Fibroblast of skin of back (primary cell): Measurements from ENCODE around the gene NDUFS6.
"Not testable (repeated sequence)": the region's sequence is repeated elsewhere in the genome, so short reads cannot be mapped to it uniquely, and the experiment has no call there.

Experiments used
- DNase-seq: peaks from one replicate; pipeline ENCODE4 v3.0.0-alpha.2; 2013

NDUFS6 gene

DNA sequence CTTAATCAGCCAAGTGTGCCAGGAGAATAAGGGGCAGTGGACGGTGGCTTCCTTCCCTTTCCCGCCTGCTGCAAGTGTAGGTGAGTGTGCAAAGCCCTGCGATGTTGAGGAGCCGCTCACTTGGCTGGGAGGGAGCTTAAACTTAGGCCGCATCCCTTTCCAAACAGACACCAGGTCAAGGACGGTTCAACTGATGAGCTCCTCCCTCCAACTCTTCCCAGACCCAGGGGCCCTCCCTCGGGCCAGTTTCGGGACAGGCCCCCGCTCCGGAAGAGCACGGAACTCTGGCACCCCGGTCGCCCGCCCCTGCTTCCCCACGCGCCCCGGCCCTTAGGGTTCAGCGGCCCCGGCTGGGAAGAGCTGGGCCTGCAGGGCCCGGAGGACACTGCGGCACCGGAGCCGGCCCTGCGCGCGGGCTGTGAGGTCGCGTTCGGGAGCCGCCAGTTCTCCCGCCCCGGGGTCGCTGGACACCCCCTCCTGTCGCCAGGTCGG, 2.1 kb upstream of the NDUFS6 start:
- DNase-seq: peak; percentile 16

DNA sequence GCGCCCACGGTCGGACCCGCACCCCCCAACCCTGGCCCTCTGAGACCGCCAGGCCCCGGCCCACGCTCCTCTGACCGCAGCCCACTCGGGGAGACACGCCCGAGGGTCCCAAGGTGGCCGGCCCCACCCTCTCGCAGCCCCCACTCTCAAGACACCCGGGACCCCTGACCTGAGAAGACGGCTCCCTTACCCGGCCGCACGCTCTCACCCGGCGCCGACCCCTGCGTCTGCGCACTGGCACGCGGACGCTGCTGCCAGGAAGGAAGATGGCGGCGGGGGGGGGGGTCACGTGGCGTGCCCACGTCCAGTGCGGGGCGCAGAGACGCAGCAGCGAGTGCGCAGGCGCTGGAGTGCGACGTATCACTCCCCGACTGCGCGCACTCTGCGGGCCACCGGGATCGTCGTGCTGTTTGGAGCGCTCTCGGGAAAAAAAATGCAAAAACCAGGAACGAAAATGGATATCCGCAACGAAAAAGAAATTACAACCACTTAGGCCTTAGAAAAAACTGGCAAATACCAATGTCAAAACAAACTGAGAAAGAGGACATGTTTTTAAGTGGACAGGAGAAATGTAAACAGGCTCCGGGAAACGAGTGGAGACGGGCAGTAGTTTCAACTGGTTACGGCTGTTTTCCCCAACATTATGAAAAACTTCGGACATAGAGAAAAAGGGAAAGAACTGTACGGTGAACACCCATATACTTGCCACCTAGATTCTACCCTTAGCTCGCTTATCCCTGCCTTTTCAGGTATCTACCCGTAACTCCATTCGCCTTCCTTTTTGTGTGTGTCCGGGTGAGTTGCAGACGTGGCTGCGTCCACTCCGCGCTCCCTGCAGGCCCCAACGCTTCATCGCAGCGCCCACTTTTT, 1.4 kb upstream of the NDUFS6 start, which contains the start of gene MRPL36:
Gene MRPL36 (minus strand): TSS at position 236 of the 870 bp plus-strand sequence. CDS start 902 bp downstream, outside the sequence.
- peak; percentile 88 for DNase-seq

GRCh38 chr5:1800472-1801221, 560 bp upstream of the NDUFS6 start:
- no peak for DNase-seq

- no peak for DNase-seq
Observed at GRCh38 chr5:1801967-1802295, 724 bp downstream of the NDUFS6 start.

DNA sequence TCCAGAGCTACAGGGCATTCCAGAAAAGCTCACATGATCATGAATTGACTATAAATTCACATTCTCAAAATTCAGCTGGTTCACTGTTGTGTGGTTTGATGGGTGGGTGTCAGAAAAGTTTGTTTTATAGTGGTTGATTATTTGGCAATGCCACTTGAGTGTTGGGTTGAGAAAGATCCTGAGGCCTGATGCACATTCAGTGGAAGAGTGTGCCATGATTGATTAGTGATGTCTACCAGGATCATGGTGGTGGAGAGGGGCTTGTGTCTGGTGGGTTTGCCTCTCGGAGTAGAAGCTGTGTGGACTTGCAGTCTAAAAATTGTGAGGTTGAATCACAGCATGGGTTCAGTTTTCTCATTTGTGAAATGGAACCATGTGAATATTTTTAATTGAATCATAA, 2.0 kb downstream of the NDUFS6 start:
- DNase-seq: no peak

- DNase-seq: no peak
Observed at GRCh38 chr5:1804001-1804690, 2.9 kb downstream of the NDUFS6 start.

GRCh38 chr5:1805326-1805725, 4.1 kb downstream of the NDUFS6 start:
- DNase-seq: no peak

DNA sequence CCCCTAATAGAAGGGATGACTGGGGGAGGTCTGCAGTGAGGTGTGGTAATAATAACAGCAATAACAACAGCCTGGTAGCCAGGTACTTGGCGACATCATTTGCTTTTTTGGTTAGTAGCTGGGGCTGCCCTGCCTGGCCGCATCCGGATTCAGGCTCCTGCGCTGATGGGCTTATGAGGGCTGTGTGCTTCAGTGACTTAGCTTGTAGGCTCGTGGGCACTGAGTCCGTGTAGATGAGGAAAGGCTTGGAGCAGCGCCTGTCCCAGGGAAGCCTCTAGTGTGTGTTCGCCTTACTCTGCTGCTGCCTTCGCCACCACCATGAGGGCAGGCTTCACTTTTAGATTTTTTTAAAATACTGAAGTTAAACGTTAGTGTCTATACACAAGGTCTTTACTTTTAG, 4.5 kb downstream of the NDUFS6 start:
- DNase-seq: no peak

DNA sequence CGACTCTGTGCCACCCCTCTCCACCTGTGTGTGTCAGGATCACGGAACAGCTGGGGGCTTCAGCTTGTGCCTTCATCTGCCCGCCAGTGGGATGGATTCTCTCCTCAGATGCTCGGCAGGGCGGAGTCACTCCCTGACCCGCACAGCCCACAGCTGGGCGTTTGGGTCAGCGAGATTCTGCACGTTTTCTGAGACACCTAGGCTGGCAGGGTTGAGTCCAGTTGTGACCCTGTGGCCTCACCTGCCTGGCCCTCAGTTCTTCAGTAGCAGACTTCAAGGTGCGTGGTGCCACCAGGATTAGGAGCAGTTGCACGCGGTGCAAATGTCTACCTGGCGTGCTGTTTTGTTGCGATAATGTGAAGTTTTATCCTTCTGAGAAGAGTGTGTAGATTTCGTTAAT, 5.0 kb downstream of the NDUFS6 start:
- DNase-seq: no peak

DNA sequence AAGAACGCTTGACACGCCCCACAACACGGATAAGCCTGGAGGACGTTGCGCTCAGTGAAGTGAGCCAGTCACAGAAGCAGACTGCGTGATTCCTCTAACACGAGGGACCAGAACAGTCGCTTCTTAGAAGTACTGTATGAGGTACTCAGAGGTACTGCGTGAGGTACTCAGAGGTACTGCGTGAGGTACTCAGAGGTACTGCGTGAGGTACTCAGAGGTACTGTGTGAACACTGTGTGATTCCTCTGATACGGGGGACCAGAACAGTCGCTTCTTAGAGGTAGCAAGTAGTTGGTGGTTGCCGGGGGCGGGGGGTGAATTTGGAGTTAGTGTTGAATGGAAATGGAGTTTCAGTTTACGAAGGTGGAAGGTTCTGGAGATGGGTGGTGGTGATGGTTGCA, 5.8 kb downstream of the NDUFS6 start:
- DNase-seq: no peak

GRCh38 chr5:1807451-1808185, 6.4 kb downstream of the NDUFS6 start:
- DNase-seq: no peak

DNA sequence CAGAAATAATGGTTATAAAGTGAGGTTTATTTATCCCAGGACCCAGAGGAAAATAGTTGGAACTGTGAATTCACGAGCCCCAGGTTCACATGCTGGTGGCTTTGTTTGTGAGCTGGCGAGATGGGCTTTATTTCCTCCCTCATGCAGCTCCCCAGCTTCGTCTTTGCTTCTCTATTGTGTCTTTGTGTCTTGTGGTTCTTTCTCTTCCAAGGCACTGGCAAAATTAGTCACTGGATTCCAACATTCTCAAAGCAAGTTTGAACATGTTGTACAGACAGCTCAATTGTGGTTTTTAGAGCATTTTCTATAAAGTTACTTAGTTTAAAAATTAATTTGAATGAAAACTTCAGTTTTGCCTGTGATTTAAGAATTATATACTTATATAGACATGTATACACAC, 7.2 kb downstream of the NDUFS6 start:
- no peak for DNase-seq

- no peak for DNase-seq
Observed at GRCh38 chr5:1809416-1810035, 8.3 kb downstream of the NDUFS6 start.

GRCh38 chr5:1810581-1811101, 9.4 kb downstream of the NDUFS6 start:
- no peak for DNase-seq

DNA sequence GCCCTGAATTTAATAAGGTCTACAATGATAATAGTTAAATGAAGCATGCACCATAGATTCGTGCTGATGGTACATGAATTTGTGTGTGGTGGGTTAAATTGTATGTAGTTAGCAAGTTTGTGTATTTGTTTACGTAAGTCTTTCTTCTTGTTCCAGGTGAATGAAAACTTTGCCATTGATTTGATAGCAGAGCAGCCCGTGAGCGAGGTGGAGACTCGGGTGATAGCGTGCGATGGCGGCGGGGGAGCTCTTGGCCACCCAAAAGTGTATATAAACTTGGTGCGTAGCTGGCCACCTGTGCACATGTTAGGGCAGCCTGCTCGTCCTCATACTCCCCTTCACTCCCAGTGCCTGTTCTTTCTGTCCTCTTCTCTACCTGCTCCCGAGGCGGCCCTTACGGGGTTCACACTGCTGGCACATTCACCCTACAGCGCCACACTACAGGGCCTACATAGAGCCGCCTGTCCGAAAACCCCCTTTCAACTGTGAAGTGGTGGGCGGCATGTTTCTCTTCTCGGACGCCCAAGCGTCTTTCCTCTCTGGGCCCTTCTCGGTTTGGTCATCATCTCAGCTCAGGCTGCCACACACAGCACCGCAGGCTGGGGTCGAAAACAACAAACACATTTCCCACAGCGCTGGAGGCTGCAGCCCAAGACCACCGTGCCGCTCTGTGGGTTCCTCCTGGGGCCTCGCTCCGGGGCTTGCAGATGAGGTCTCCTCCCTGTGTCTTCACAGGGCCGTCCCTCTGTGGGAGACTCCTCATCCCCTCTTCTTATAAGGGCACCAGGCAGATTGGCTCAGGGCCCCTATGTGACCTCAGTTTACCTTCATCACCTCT, 13.2 kb downstream of the NDUFS6 start:
- no peak for DNase-seq

- no peak for DNase-seq
Observed at GRCh38 chr5:1815071-1815786, 14.0 kb downstream of the NDUFS6 start.

- DNase-seq: no peak
Observed at GRCh38 chr5:1815881-1816292, 14.7 kb downstream of the NDUFS6 start.

DNA sequence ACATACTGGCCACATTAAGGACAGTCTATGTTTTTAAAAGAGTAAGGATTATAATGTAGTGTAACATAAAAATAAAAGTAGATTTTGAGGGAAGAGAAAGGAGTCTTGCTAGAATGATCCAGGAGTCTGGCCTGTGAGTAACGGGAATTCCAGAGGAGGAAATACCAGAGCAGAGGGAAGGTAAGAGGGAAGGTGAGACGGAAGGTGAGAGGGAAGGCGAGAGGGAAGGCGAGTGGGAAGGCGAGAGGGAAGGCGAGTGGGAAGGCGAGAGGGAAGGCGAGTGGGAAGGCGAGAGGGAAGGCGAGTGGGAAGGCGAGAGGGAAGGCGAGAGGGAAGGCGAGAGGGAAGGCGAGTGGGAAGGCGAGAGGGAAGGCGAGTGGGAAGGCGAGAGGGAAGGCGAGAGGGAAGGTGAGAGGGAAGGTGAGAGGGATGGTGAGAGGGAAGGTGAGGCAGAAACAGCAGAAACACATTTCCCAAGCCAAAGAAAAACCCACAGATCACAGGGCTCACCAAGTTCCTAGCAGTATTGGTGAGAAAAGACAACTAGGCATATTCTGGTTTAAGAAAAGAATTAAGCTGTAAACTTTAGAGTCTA, 15.4 kb downstream of the NDUFS6 start:
- not testable (repeated sequence) for DNase-seq

- DNase-seq: no peak
Observed at GRCh38 chr5:1817261-1818043, 16.2 kb downstream of the NDUFS6 start.
